Measurements from ENCODE around the gene LPCAT4.
A peak's percentile ranks its signal among the peaks of the same experiment; 100 is the strongest.
"Not testable (repeated sequence)": the region's sequence is repeated elsewhere in the genome, so short reads cannot be mapped to it uniquely, and the experiment has no call there.

LPCAT4 gene

DNA sequence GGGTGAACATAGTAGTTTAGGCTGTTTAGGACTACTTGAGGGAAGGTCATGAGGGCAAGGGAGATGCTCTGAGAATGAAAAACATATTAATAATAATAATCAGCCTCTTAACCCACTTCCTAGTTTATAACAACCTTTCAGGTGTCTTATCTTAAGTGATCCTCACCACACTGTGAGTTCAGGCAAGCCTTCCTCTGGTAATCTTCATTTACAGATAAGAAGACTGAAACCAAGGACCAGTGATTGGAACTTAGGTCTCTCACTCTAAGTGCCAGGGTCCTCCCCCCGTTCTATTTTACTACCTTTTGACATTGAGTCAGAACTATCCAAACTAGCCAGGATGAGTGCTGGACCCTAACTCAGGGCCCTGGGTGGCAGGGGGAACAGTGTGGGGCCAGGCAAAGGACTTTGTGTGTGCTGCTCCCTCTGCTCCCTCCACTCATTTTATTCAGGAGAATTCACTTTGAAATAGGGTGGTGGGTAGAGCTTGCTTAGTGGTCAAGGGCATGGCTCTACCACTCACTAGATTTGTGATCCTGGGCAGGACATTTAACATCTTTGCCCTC is 18.2 kb downstream of the LPCAT4 start:
- H3K27ac ChIP-seq (ENCODE audit: low read depth, low read length) = no peak overlapping the region
- H3K4me2 ChIP-seq (ENCODE audit: low read depth, low read length, poor library complexity, severe bottlenecking) = no peak overlapping the region
- no peaks in the 10 kb centered on the region for H3K27me3 ChIP-seq (ENCODE audit: low read length)
- no peaks in the 10 kb centered on the region for H3K9me2 ChIP-seq (replicated peaks; ENCODE audit: insufficient read depth, low read length)
- no peaks in the 10 kb centered on the region for H4K20me1 ChIP-seq (ENCODE audit: low read depth, low read length)
- no peak overlapping the region for H2AFZ ChIP-seq (ENCODE audit: low read depth, low read length, severe bottlenecking)
- H3K9ac ChIP-seq (ENCODE audit: low read length) = no peak overlapping the region
- no peak overlapping the region for H3K4me3 ChIP-seq (ENCODE audit: insufficient read depth, low read length, poor library complexity, severe bottlenecking)
- H3F3A ChIP-seq (ENCODE audit: insufficient read depth) = no peaks in the 10 kb centered on the region
- H3K79me2 ChIP-seq (ENCODE audit: insufficient read depth, low read length) = no peaks in the 10 kb centered on the region
- no peaks in the 10 kb centered on the region for H3K36me3 ChIP-seq (ENCODE audit: low read length)
- TF ChIP-seq, protein P1, sequence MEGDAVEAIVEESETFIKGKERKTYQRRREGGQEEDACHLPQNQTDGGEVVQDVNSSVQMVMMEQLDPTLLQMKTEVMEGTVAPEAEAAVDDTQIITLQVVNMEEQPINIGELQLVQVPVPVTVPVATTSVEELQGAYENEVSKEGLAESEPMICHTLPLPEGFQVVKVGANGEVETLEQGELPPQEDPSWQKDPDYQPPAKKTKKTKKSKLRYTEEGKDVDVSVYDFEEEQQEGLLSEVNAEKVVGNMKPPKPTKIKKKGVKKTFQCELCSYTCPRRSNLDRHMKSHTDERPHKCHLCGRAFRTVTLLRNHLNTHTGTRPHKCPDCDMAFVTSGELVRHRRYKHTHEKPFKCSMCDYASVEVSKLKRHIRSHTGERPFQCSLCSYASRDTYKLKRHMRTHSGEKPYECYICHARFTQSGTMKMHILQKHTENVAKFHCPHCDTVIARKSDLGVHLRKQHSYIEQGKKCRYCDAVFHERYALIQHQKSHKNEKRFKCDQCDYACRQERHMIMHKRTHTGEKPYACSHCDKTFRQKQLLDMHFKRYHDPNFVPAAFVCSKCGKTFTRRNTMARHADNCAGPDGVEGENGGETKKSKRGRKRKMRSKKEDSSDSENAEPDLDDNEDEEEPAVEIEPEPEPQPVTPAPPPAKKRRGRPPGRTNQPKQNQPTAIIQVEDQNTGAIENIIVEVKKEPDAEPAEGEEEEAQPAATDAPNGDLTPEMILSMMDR (IDR thresholded peaks at IDR 0.05; ENCODE audit: insufficient read depth, low read length, poor library complexity, severe bottlenecking) = no peak
- TF ChIP-seq EZH2phosphoT487 (conservative IDR thresholded peaks at IDR 0.05; ENCODE audit: low read length) = no peak
- no peaks in the 10 kb centered on the region for H3K9me3 ChIP-seq (ENCODE audit: insufficient read depth, low read length)

DNA sequence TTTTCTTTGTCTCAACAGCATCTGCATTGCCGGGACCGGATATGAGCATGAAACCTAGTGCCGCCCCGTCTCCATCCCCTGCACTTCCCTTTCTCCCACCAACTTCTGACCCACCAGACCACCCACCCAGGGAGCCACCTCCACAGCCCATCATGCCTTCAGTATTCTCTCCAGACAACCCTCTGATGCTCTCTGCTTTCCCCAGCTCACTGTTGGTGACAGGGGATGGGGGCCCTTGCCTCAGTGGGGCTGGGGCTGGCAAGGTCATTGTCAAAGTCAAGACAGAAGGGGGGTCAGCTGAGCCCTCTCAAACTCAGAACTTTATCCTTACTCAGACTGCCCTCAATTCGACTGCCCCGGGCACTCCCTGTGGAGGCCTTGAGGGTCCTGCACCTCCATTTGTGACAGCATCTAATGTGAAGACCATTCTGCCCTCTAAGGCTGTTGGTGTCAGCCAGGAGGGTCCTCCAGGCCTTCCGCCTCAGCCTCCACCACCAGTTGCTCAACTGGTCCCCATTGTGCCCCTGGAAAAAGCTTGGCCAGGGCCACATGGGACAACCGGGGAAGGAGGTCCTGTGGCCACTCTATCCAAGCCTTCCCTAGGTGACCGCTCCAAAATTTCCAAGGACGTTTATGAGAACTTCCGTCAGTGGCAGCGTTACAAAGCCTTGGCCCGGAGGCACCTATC is 18.9 kb downstream of the LPCAT4 start:
- no peak overlapping the region for H3K4me3 ChIP-seq (ENCODE audit: insufficient read depth, low read length, poor library complexity, severe bottlenecking)
- no peaks in the 10 kb centered on the region for H3K9me3 ChIP-seq (ENCODE audit: insufficient read depth, low read length)
- H3K27me3 ChIP-seq (ENCODE audit: low read length) = no peaks in the 10 kb centered on the region
- TF ChIP-seq, protein P1 (IDR thresholded peaks at IDR 0.05; ENCODE audit: insufficient read depth, low read length, poor library complexity, severe bottlenecking) = no peak
- TF ChIP-seq EZH2phosphoT487 (conservative IDR thresholded peaks at IDR 0.05; ENCODE audit: low read length) = no peak
- no peak overlapping the region for H3K9ac ChIP-seq (ENCODE audit: low read length)
- no peaks in the 10 kb centered on the region for H3K36me3 ChIP-seq (ENCODE audit: low read length)
- no peaks in the 10 kb centered on the region for H3F3A ChIP-seq (ENCODE audit: insufficient read depth)
- no peaks in the 10 kb centered on the region for H4K20me1 ChIP-seq (ENCODE audit: low read depth, low read length)
- no peak overlapping the region for H3K27ac ChIP-seq (ENCODE audit: low read depth, low read length)
- no peaks in the 10 kb centered on the region for H3K79me2 ChIP-seq (ENCODE audit: insufficient read depth, low read length)
- no peak overlapping the region for H2AFZ ChIP-seq (ENCODE audit: low read depth, low read length, severe bottlenecking)
- H3K4me2 ChIP-seq (ENCODE audit: low read depth, low read length, poor library complexity, severe bottlenecking) = no peak overlapping the region
- no peaks in the 10 kb centered on the region for H3K9me2 ChIP-seq (replicated peaks; ENCODE audit: insufficient read depth, low read length)

DNA sequence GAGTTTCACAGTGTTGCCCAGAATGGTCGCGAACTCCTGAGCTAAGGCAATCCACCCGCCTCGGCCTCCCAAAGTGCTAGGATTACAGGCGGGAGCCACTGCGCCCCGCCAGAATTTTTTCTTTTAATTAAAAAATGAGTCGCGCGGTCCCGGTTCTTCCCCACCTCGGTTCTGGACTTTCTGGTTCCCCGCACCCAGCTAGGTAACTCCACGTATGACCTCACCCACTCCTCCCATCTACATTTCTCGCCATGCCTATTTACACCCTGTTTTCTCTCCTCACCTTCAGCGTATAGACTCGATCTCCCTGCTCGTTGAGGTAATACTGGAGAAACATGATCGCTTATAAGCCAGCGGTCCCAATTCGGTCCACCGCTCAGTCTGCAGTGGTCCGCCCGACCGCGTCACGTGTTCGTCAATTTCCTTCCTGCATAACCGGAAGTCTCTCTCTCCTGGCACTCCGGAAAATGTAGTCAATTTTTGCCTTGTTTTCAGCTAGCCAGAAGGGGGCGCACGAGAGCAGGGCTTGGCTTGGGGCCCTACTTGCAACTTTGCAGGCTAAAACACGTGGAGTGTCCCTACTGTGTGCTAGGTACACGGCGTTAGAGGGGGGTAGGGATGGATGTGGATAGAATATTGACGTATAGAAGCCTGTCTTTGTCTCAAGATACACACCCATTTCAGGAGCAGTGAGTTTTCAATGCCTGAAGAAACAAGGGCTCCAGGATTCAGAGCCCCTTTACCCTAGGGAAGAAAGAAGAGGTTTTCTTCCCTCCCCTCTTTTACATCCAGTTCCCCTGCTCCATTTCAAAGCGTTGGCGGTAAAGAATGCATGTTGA is 24.0 kb downstream of the LPCAT4 start, which contains the start of the genes NOP10 and NUTM1:
Gene NOP10, minus strand, starts transcription at position 400 of the 839 bp plus-strand sequence. Its CDS starts 63 bp downstream, at position 337.
Gene NUTM1, plus strand, starts transcription at position 579 of the 839 bp plus-strand sequence. CDS start 382 bp downstream, outside the sequence.
- Histone ChIP-seq H3K4me3 (ENCODE audit: insufficient read depth, low read length, poor library complexity, severe bottlenecking) (peak within 1 kb of the TSS; percentile 94), H4K20me1 (ENCODE audit: low read depth, low read length) (no peaks in the 10 kb centered on the region), H3K9ac (ENCODE audit: low read length) (peak within 1 kb of the TSS; percentile 81), H3K9me2 (replicated peaks; ENCODE audit: insufficient read depth, low read length) (no peaks in the 10 kb centered on the region), H3F3A (ENCODE audit: insufficient read depth) (peaks cover 23% of the 10 kb centered on the region; the same call in 1 of the 2 replicates), H3K79me2 (ENCODE audit: insufficient read depth, low read length) (peaks cover 18% of the 10 kb centered on the region), H3K9me3 (ENCODE audit: insufficient read depth, low read length) (no peaks in the 10 kb centered on the region), H3K27ac (ENCODE audit: low read depth, low read length) (peak within 1 kb of the TSS; percentile 65), H2AFZ (ENCODE audit: low read depth, low read length, severe bottlenecking) (peak within 1 kb of the TSS; percentile 95), H3K27me3 (ENCODE audit: low read length) (no peaks in the 10 kb centered on the region), H3K4me2 (ENCODE audit: low read depth, low read length, poor library complexity, severe bottlenecking) (peak within 1 kb of the TSS; percentile 52), H3K36me3 (ENCODE audit: low read length) (no peaks in the 10 kb centered on the region)
- TF ChIP-seq EZH2phosphoT487 (conservative IDR thresholded peaks at IDR 0.05; ENCODE audit: low read length) = no peak
- TF ChIP-seq, protein P1 (IDR thresholded peaks at IDR 0.05; ENCODE audit: insufficient read depth, low read length, poor library complexity, severe bottlenecking) = peak; percentile 79

DNA sequence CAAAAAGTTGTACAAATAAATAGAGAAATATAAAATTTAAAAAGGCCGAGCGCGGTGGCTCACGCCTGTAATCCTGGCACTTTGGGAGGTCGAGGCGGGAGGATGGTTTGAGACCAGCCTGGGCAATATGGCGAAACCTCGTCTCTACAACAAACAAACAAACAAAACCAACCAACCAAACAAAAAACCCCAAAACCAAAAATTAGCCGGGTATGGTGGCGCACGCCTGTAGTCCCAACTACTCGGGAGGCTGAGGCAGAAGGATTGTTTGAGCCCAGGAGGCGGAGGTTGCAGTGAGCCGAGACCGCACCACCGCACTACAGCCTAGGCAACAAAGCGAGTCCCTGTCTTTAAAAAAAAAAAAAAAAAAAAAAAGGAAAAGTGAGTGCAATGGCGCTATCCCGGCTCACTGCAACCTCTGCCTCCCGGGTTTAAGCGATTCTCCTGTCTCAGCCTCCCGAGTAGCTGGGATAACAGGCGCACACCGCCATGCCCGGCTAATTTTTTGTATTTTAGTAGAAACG is 24.7 kb downstream of the LPCAT4 start:
- not testable (repeated sequence) for H4K20me1 ChIP-seq (ENCODE audit: low read depth, low read length)
- peak overlapping the region; percentile 65 for H3K27ac ChIP-seq (ENCODE audit: low read depth, low read length)
- peak overlapping the region; percentile 95 for H2AFZ ChIP-seq (ENCODE audit: low read depth, low read length, severe bottlenecking)

More for the DNA sequence above, 24.7 kb downstream of the LPCAT4 start:
- H3K4me3 ChIP-seq (ENCODE audit: insufficient read depth, low read length, poor library complexity, severe bottlenecking) = peak overlapping the region; percentile 94
- peaks cover 18% of the 10 kb centered on the region for H3K79me2 ChIP-seq (ENCODE audit: insufficient read depth, low read length)
- not testable (repeated sequence) for H3K27me3 ChIP-seq (ENCODE audit: low read length); H3K36me3 ChIP-seq (ENCODE audit: low read length); H3K9me2 ChIP-seq (replicated peaks; ENCODE audit: insufficient read depth, low read length); H3K9me3 ChIP-seq (ENCODE audit: insufficient read depth, low read length)
- H3K9ac ChIP-seq (ENCODE audit: low read length) = peak overlapping the region; percentile 81
- peaks cover 23% of the 10 kb centered on the region; the same call in 1 of the 2 replicates for H3F3A ChIP-seq (ENCODE audit: insufficient read depth)
- H3K4me2 ChIP-seq (ENCODE audit: low read depth, low read length, poor library complexity, severe bottlenecking) = peak overlapping the region; percentile 52

Measured in SU-DHL-6 (cell line).